K562 (cell line): ENCODE measurements around the gene KLHL22. TPM values are rescaled to one million over a fixed set of nuclear protein-coding genes. Genes with fewer than 3 reads are reported as not detected.

Source experiments
- BCL6 ChIP-seq: fragments of 250-450 bp; sonication (Bioruptor Pico); IDR thresholded peaks from 2 replicates; pipeline ENCODE4 v1.4.0; 2020
- JUNB ChIP-seq: fragments of 450-650 bp; formaldehyde crosslinking; conservative IDR thresholded peaks from 2 replicates; pipeline ENCODE4 v1.4.0; 2020; ENCODE audit warnings: mild to moderate bottlenecking
- KAT8 ChIP-seq: fragments of 450-650 bp; IDR thresholded peaks from 2 replicates; pipeline ENCODE4 v1.6.1; 2016; ENCODE audit warnings: low read depth, mild to moderate bottlenecking
- KDM4B ChIP-seq, 2 experiments: fragments of 450-650 bp in 1 of 2; sonication (generic) in 1 of 2; IDR thresholded peaks; 2 replicates each; pipeline ENCODE4 v1.6.1; 2016 to 2017; ENCODE audit warnings: borderline replicate concordance in 2 of 2, antibody characterized with exemption in 1 of 2, low read depth in 1 of 2, mild to moderate bottlenecking in 1 of 2
- TCF7L2 ChIP-seq: fragments of 150-350 bp; IDR thresholded peaks from 2 replicates; pipeline ENCODE4 v1.6.1; 2016; ENCODE audit warnings: low read depth, mild to moderate bottlenecking, low read length, moderate library complexity
- THAP12 ChIP-seq: fragments of 250-450 bp; sonication (Bioruptor Pico); IDR thresholded peaks from 2 replicates; pipeline ENCODE4 v1.9.0; 2021; ENCODE audit warnings: mild to moderate bottlenecking, inconsistent platforms
- ZNF212 ChIP-seq: fragments of 450-650 bp; formaldehyde crosslinking; IDR thresholded peaks from 2 replicates; pipeline ENCODE4 v1.4.0; 2020; ENCODE audit warnings: mild to moderate bottlenecking
- ZNF592 ChIP-seq: fragments of 450-650 bp; IDR thresholded peaks from 2 replicates; pipeline ENCODE4 v1.6.1; 2017; ENCODE audit warnings: antibody characterized with exemption, mild to moderate bottlenecking
- ZNF639 ChIP-seq, 2 experiments: fragments of 200-800 bp in 1 of 2; sonication (Bioruptor generic) in 1 of 2; sonication (generic) in 1 of 2; formaldehyde crosslinking in 1 of 2; IDR thresholded peaks in 1 of 2; conservative IDR thresholded peaks in 1 of 2; 2 replicates each; pipeline versions ENCODE4 v1.5.0 to v1.6.1; 2016 to 2020; ENCODE audit warnings: missing compliant biosample characterization in 1 of 2, missing genetic modification characterization in 1 of 2, missing genetic modification reagents in 1 of 2
- ZNF699 ChIP-seq: fragments of 250-450 bp; sonication (Bioruptor Pico); IDR thresholded peaks from 2 replicates; pipeline ENCODE4 v1.8.0; 2021; ENCODE audit warnings: mild to moderate bottlenecking, moderate library complexity; ENCODE audit not compliant: insufficient replicate concordance
- polyA plus RNA-seq, 8 experiments: library from polyadenylated mRNA; depleted of rRNA in 4 of 8; stranded (reverse) in 5 of 8; unstranded in 3 of 8; fragments of >200 nt; fragmentation: Nextera tagmentation in 2 of 8; fragmentation: Illumina TruSeq in 1 of 8; extraction: Ambion mirVana in 2 of 8; extraction: Trizol in 1 of 8; gene quantifications; 2 replicates each; pipeline versions ENCODE4 v1.2.1 to v1.2.3, GENCODE V29; 2011 to 2014; ENCODE audit warnings: inconsistent platforms in 1 of 8, missing spikeins in 1 of 8
- total RNA-seq, 7 experiments: library from RNA; depleted of rRNA in 6 of 7; stranded (reverse); fragments of >200 nt in 6 of 7; fragmentation: Illumina TruSeq in 2 of 7; extraction: Trizol in 2 of 7; gene quantifications; 2 replicates each; pipeline versions ENCODE4 v1.2.1 to v1.2.3, GENCODE V29; 2011 to 2021; ENCODE audit warnings: low replicate concordance in 1 of 7
- TF ChIP-seq, protein P1 (sequence below): conservative IDR thresholded peaks from 2 replicates; pipeline ENCODE4 v1.6.1; 2011; ENCODE audit warnings: low read depth, mild to moderate bottlenecking, low read length; ENCODE audit not compliant: control insufficient read depth
- TF ChIP-seq, protein P2 (sequence below): fragments of 250-450 bp; sonication (Bioruptor Pico); IDR thresholded peaks from 2 replicates; pipeline ENCODE4 v1.8.0; 2021; ENCODE audit warnings: borderline replicate concordance, mild to moderate bottlenecking, moderate library complexity; ENCODE audit not compliant: poor library complexity, severe bottlenecking

The KLHL22 gene
- total and polyA plus RNA-seq, 9 of the 15 experiments (the other 6 are each of a cell fraction or from before 2014, with no cell fraction given), result 1.3 to 25.6 (median 15.2) TPM

GRCh38 chr22:20523086-20523983, 27.7 kb upstream of the KLHL22 start (continued):
- no peak for TF ChIP-seq ZNF699 (CRISPR knock-in tag)
- no peak for TF ChIP-seq BCL6 (CRISPR knock-in tag)
- no peak for TF ChIP-seq THAP12 (CRISPR knock-in tag)
- TF ChIP-seq ZNF212 (CRISPR knock-in tag), result 0 out of 2 replicates have a peak, but pooled peaks have one; percentile 25
- no peak for TF ChIP-seq KDM4B (IDR thresholded peaks at IDR 0.05; ENCODE audit: borderline replicate concordance in 2 of 2, low read depth in 1 of 2)
- no peak for TF ChIP-seq TCF7L2
- no peak for TF ChIP-seq ZNF592
- TF ChIP-seq, protein P1, sequence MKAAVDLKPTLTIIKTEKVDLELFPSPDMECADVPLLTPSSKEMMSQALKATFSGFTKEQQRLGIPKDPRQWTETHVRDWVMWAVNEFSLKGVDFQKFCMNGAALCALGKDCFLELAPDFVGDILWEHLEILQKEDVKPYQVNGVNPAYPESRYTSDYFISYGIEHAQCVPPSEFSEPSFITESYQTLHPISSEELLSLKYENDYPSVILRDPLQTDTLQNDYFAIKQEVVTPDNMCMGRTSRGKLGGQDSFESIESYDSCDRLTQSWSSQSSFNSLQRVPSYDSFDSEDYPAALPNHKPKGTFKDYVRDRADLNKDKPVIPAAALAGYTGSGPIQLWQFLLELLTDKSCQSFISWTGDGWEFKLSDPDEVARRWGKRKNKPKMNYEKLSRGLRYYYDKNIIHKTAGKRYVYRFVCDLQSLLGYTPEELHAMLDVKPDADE, result no peak
- TF ChIP-seq, protein P2, sequence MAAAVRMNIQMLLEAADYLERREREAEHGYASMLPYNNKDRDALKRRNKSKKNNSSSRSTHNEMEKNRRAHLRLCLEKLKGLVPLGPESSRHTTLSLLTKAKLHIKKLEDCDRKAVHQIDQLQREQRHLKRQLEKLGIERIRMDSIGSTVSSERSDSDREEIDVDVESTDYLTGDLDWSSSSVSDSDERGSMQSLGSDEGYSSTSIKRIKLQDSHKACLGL (CRISPR knock-in tag), result peak; percentile 28
- no peak for TF ChIP-seq KAT8
- TF ChIP-seq ZNF639 (CRISPR knock-in tag; conservative IDR thresholded peaks at IDR 0.05 in 1 of 2, IDR thresholded peaks at IDR 0.05 in 1 of 2), result peak in 1 of 2 experiments; percentile 92; a peak in 2 of 4 replicates
- TF ChIP-seq JUNB (CRISPR knock-in tag), result no peak
